HEK293 (cell line): Measurements from ENCODE around the gene KMO.

Experiments
- GLI4 ChIP-seq: fragments of 450-650 bp; formaldehyde crosslinking; IDR thresholded peaks from 2 replicates; pipeline ENCODE4 v1.5.1; 2016; ENCODE audit warnings: missing biosample characterization, missing genetic modification characterization
- HOXC10 ChIP-seq: sonication (generic); formaldehyde crosslinking; IDR thresholded peaks from 2 replicates; pipeline ENCODE4 v1.8.1; 2023; ENCODE audit warnings: mild to moderate bottlenecking, missing genetic modification reagents
- MEIS1 ChIP-seq: sonication (generic); formaldehyde crosslinking; IDR thresholded peaks from 2 replicates; pipeline ENCODE4 v1.8.1; 2022; ENCODE audit warnings: missing genetic modification reagents, mild to moderate bottlenecking, borderline replicate concordance
- RBAK ChIP-seq: fragments of 450-650 bp; formaldehyde crosslinking; IDR thresholded peaks from 2 replicates; pipeline ENCODE4 v1.5.1; 2016; ENCODE audit warnings: missing biosample characterization, missing genetic modification characterization
- REPIN1 ChIP-seq: fragments of 450-650 bp; formaldehyde crosslinking; IDR thresholded peaks from 2 replicates; pipeline ENCODE4 v1.5.1; 2017; ENCODE audit warnings: missing biosample characterization, missing genetic modification characterization, low read depth
- SCRT2 ChIP-seq: fragments of 450-650 bp; formaldehyde crosslinking; IDR thresholded peaks from 2 replicates; pipeline ENCODE4 v1.5.1; 2016; ENCODE audit warnings: missing biosample characterization, missing genetic modification characterization
- SP3 ChIP-seq: fragments of 450-650 bp; formaldehyde crosslinking; IDR thresholded peaks from 2 replicates; pipeline ENCODE4 v1.5.1; 2016; ENCODE audit warnings: missing biosample characterization, missing genetic modification characterization
- WT1 ChIP-seq: fragments of 450-650 bp; formaldehyde crosslinking; IDR thresholded peaks from 2 replicates; pipeline ENCODE4 v1.5.1; 2016; ENCODE audit warnings: missing biosample characterization, missing genetic modification characterization
- ZBTB8A ChIP-seq: fragments of 450-650 bp; formaldehyde crosslinking; IDR thresholded peaks from 2 replicates; pipeline ENCODE4 v1.5.1; 2016; ENCODE audit warnings: missing biosample characterization, missing genetic modification characterization
- ZFHX2 ChIP-seq: fragments of 450-650 bp; formaldehyde crosslinking; conservative IDR thresholded peaks from 2 replicates; pipeline ENCODE4 v1.5.1; 2016; ENCODE audit warnings: missing biosample characterization, missing genetic modification characterization
- ZFP3 ChIP-seq: fragments of 450-650 bp; formaldehyde crosslinking; IDR thresholded peaks from 2 replicates; pipeline ENCODE4 v1.5.1; 2016; ENCODE audit warnings: low read depth, missing biosample characterization, missing genetic modification characterization
- ZFP37 ChIP-seq: fragments of 450-650 bp; formaldehyde crosslinking; IDR thresholded peaks from 2 replicates; pipeline ENCODE4 v1.5.1; 2016; ENCODE audit warnings: missing biosample characterization, missing genetic modification characterization
- ZNF169 ChIP-seq: fragments of 450-650 bp; formaldehyde crosslinking; IDR thresholded peaks from 2 replicates; pipeline ENCODE4 v1.5.1; 2016; ENCODE audit warnings: missing biosample characterization, missing genetic modification characterization
- ZNF2 ChIP-seq: fragments of 450-650 bp; formaldehyde crosslinking; IDR thresholded peaks from 2 replicates; pipeline ENCODE4 v1.5.1; 2016; ENCODE audit warnings: missing biosample characterization, missing genetic modification characterization
- ZNF239 ChIP-seq: fragments of 450-650 bp; formaldehyde crosslinking; IDR thresholded peaks from 2 replicates; pipeline ENCODE4 v1.5.1; 2016; ENCODE audit warnings: missing biosample characterization, missing genetic modification characterization
- ZNF37A ChIP-seq: fragments of 450-650 bp; IDR thresholded peaks from 2 replicates; pipeline ENCODE4 v1.5.1; 2018; ENCODE audit warnings: missing biosample characterization, missing genetic modification characterization
- ZNF416 ChIP-seq: fragments of 450-650 bp; formaldehyde crosslinking; IDR thresholded peaks from 2 replicates; pipeline ENCODE4 v1.5.1; 2016; ENCODE audit warnings: missing biosample characterization, missing genetic modification characterization
- ZNF510 ChIP-seq: fragments of 450-650 bp; formaldehyde crosslinking; IDR thresholded peaks from 2 replicates; pipeline ENCODE4 v1.5.1; 2018; ENCODE audit warnings: mild to moderate bottlenecking, missing genetic modification characterization, missing biosample characterization; ENCODE audit not compliant: insufficient replicate concordance
- ZNF530 ChIP-seq: fragments of 450-650 bp; formaldehyde crosslinking; IDR thresholded peaks from 2 replicates; pipeline ENCODE4 v1.5.1; 2016; ENCODE audit warnings: low read depth, missing biosample characterization, missing genetic modification characterization
- ZNF571 ChIP-seq: fragments of 450-650 bp; formaldehyde crosslinking; IDR thresholded peaks from 2 replicates; pipeline ENCODE4 v1.5.0; 2017; ENCODE audit warnings: missing biosample characterization, missing genetic modification characterization
- ZNF623 ChIP-seq: fragments of 450-650 bp; formaldehyde crosslinking; IDR thresholded peaks from 2 replicates; pipeline ENCODE4 v1.5.1; 2016; ENCODE audit warnings: missing biosample characterization, missing genetic modification characterization
- ZNF670 ChIP-seq: fragments of 450-650 bp; formaldehyde crosslinking; IDR thresholded peaks from 2 replicates; pipeline ENCODE4 v1.5.1; 2016; ENCODE audit warnings: missing biosample characterization, missing genetic modification characterization, low read depth
- ZNF747 ChIP-seq: fragments of 450-650 bp; formaldehyde crosslinking; IDR thresholded peaks from 2 replicates; pipeline ENCODE4 v1.5.1; 2016; ENCODE audit warnings: missing biosample characterization, missing genetic modification characterization
- TF ChIP-seq, protein P1 (sequence below): fragments of 450-650 bp; formaldehyde crosslinking; IDR thresholded peaks from 2 replicates; pipeline ENCODE4 v1.5.1; 2016; ENCODE audit warnings: missing biosample characterization, missing genetic modification characterization
- TF ChIP-seq, protein P2 (sequence below): fragments of 450-650 bp; formaldehyde crosslinking; IDR thresholded peaks from 2 replicates; pipeline ENCODE4 v1.5.1; 2016; ENCODE audit warnings: missing biosample characterization, missing genetic modification characterization
- TF ChIP-seq, protein P3 (sequence below): fragments of 450-650 bp; formaldehyde crosslinking; IDR thresholded peaks from 2 replicates; pipeline ENCODE4 v1.5.0; 2017; ENCODE audit warnings: missing biosample characterization, missing genetic modification characterization, borderline replicate concordance
- TF ChIP-seq, protein P4 (sequence below): fragments of 450-650 bp; formaldehyde crosslinking; IDR thresholded peaks from 2 replicates; pipeline ENCODE4 v1.5.1; 2016; ENCODE audit warnings: missing biosample characterization, missing genetic modification characterization
- TF ChIP-seq, protein P5 (sequence below): fragments of 450-650 bp; formaldehyde crosslinking; IDR thresholded peaks from 2 replicates; pipeline ENCODE4 v1.5.1; 2017; ENCODE audit warnings: missing biosample characterization, mild to moderate bottlenecking, missing genetic modification characterization, moderate library complexity
- TF ChIP-seq, protein P6 (sequence below): fragments of 450-650 bp; formaldehyde crosslinking; IDR thresholded peaks from 2 replicates; pipeline ENCODE4 v1.5.1; 2017; ENCODE audit warnings: missing biosample characterization, missing genetic modification characterization

The KMO gene

DNA sequence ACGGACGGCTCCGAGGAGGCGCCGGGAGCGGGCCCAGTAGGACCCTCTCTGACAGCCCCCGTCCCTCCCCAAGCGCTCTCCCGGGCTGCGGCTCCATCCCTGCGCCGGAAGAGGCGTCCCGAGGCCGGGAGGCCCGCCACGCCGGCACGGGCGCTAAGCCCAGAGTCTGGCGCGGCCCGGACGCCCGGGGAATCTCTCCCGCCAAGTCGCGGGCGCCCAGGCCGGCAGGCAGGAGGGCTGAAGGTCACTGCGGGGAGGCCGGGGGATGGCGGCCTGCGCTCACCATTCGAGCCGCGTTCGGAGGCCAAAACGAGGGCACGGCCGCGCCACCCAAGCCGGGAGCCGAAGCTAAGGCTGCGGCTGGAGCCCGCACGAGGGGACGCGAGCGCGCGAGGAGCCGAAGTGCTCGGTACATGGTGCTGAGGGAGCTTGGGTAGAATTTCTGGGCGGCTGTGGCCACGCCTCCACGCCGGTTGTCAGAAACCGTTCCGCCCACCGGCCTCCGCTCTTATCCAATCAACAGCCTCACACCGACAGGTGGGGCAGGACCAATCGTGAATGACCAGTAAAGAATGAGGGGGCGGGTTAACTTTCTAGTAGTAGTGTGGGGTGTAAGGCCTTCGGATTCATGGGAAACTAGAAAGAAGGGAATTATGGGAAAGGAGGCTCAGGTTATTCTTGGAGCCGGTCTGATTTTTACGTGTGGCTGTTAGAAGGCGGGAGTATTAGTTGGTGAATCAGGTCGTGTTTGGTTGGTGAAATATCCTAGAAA lies 12.7 kb upstream of the KMO start, which contains the start of gene FH (continued):
- TF ChIP-seq, protein P1, sequence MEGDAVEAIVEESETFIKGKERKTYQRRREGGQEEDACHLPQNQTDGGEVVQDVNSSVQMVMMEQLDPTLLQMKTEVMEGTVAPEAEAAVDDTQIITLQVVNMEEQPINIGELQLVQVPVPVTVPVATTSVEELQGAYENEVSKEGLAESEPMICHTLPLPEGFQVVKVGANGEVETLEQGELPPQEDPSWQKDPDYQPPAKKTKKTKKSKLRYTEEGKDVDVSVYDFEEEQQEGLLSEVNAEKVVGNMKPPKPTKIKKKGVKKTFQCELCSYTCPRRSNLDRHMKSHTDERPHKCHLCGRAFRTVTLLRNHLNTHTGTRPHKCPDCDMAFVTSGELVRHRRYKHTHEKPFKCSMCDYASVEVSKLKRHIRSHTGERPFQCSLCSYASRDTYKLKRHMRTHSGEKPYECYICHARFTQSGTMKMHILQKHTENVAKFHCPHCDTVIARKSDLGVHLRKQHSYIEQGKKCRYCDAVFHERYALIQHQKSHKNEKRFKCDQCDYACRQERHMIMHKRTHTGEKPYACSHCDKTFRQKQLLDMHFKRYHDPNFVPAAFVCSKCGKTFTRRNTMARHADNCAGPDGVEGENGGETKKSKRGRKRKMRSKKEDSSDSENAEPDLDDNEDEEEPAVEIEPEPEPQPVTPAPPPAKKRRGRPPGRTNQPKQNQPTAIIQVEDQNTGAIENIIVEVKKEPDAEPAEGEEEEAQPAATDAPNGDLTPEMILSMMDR: no peak
- TF ChIP-seq ZNF510 (tag by site-specific recombination): no peak
- TF ChIP-seq MEIS1 (CRISPR knock-in tag): no peak
- TF ChIP-seq HOXC10 (CRISPR knock-in tag): no peak
- 0 out of 2 replicates have a peak, but pooled peaks have one; percentile 14 for TF ChIP-seq ZFHX2 (tag by site-specific recombination)
- no peak for TF ChIP-seq ZNF2 (tag by site-specific recombination)
- TF ChIP-seq, protein P2, sequence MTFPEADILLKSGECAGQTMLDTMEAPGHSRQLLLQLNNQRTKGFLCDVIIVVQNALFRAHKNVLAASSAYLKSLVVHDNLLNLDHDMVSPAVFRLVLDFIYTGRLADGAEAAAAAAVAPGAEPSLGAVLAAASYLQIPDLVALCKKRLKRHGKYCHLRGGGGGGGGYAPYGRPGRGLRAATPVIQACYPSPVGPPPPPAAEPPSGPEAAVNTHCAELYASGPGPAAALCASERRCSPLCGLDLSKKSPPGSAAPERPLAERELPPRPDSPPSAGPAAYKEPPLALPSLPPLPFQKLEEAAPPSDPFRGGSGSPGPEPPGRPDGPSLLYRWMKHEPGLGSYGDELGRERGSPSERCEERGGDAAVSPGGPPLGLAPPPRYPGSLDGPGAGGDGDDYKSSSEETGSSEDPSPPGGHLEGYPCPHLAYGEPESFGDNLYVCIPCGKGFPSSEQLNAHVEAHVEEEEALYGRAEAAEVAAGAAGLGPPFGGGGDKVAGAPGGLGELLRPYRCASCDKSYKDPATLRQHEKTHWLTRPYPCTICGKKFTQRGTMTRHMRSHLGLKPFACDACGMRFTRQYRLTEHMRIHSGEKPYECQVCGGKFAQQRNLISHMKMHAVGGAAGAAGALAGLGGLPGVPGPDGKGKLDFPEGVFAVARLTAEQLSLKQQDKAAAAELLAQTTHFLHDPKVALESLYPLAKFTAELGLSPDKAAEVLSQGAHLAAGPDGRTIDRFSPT (tag by site-specific recombination): no peak
- TF ChIP-seq ZNF747 (tag by site-specific recombination): no peak
- TF ChIP-seq ZNF571 (tag by site-specific recombination): no peak
- TF ChIP-seq, protein P3, sequence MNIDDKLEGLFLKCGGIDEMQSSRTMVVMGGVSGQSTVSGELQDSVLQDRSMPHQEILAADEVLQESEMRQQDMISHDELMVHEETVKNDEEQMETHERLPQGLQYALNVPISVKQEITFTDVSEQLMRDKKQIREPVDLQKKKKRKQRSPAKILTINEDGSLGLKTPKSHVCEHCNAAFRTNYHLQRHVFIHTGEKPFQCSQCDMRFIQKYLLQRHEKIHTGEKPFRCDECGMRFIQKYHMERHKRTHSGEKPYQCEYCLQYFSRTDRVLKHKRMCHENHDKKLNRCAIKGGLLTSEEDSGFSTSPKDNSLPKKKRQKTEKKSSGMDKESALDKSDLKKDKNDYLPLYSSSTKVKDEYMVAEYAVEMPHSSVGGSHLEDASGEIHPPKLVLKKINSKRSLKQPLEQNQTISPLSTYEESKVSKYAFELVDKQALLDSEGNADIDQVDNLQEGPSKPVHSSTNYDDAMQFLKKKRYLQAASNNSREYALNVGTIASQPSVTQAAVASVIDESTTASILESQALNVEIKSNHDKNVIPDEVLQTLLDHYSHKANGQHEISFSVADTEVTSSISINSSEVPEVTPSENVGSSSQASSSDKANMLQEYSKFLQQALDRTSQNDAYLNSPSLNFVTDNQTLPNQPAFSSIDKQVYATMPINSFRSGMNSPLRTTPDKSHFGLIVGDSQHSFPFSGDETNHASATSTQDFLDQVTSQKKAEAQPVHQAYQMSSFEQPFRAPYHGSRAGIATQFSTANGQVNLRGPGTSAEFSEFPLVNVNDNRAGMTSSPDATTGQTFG (tag by site-specific recombination): no peak
- no peak for TF ChIP-seq ZNF416 (tag by site-specific recombination)
- peak; percentile 74 for TF ChIP-seq SP3
- TF ChIP-seq, protein P4, sequence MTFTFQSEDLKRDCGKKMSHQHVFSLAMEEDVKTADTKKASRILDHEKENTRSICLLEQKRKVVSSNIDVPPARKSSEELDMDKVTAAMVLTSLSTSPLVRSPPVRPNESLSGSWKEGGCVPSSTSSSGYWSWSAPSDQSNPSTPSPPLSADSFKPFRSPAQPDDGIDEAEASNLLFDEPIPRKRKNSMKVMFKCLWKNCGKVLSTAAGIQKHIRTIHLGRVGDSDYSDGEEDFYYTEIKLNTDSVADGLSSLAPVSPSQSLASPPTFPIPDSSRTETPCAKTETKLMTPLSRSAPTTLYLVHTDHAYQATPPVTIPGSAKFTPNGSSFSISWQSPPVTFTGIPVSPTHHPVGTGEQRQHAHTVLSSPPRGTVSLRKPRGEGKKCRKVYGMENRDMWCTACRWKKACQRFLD: no peak
- no peak for TF ChIP-seq ZNF623 (tag by site-specific recombination)
- TF ChIP-seq ZNF239 (tag by site-specific recombination): no peak
- TF ChIP-seq ZFP37 (tag by site-specific recombination): no peak
- no peak for TF ChIP-seq GLI4 (tag by site-specific recombination)
- TF ChIP-seq, protein P5, sequence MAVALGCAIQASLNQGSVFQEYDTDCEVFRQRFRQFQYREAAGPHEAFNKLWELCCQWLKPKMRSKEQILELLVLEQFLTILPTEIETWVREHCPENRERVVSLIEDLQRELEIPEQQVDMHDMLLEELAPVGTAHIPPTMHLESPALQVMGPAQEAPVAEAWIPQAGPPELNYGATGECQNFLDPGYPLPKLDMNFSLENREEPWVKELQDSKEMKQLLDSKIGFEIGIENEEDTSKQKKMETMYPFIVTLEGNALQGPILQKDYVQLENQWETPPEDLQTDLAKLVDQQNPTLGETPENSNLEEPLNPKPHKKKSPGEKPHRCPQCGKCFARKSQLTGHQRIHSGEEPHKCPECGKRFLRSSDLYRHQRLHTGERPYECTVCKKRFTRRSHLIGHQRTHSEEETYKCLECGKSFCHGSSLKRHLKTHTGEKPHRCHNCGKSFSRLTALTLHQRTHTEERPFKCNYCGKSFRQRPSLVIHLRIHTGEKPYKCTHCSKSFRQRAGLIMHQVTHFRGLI (tag by site-specific recombination): no peak
- TF ChIP-seq ZNF670 (tag by site-specific recombination): no peak
- no peak for TF ChIP-seq ZNF530 (tag by site-specific recombination)
- TF ChIP-seq RBAK: no peak
- peak; percentile 82 for TF ChIP-seq ZBTB8A (tag by site-specific recombination)
- TF ChIP-seq, protein P6, sequence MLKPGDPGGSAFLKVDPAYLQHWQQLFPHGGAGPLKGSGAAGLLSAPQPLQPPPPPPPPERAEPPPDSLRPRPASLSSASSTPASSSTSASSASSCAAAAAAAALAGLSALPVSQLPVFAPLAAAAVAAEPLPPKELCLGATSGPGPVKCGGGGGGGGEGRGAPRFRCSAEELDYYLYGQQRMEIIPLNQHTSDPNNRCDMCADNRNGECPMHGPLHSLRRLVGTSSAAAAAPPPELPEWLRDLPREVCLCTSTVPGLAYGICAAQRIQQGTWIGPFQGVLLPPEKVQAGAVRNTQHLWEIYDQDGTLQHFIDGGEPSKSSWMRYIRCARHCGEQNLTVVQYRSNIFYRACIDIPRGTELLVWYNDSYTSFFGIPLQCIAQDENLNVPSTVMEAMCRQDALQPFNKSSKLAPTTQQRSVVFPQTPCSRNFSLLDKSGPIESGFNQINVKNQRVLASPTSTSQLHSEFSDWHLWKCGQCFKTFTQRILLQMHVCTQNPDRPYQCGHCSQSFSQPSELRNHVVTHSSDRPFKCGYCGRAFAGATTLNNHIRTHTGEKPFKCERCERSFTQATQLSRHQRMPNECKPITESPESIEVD (tag by site-specific recombination): no peak
- no peak for TF ChIP-seq ZNF169 (tag by site-specific recombination)
- TF ChIP-seq REPIN1 (tag by site-specific recombination): no peak
- TF ChIP-seq WT1 (tag by site-specific recombination): no peak
- no peak for TF ChIP-seq ZNF37A
- no peak for TF ChIP-seq ZFP3 (tag by site-specific recombination)
- TF ChIP-seq SCRT2 (tag by site-specific recombination): no peak
